H9 (cell line): ENCODE data around the gene S1PR2. TPM values are rescaled to one million over a fixed set of nuclear protein-coding genes. Genes with fewer than 3 reads are reported as not detected.
"Not testable (repeated sequence)": the region's sequence is repeated elsewhere in the genome, so short reads cannot be mapped to it uniquely, and the experiment has no call there.

ENCODE experiments used
- DNase-seq: peaks from one replicate; pipeline ENCODE4 v3.0.0-alpha.2; 2017
- H2AFZ ChIP-seq: one replicate; pipeline ENCODE4 v1.6.1; 2013; ENCODE audit warnings: mild to moderate bottlenecking, low read length, control low read depth, moderate library complexity
- H2AK5ac ChIP-seq: 2 replicates; pipeline ENCODE4 v1.6.1; 2013; ENCODE audit warnings: low read length, control low read depth, mixed read lengths; ENCODE audit not compliant: insufficient read length
- H2BK120ac ChIP-seq: one replicate; pipeline ENCODE4 v1.6.1; 2013; ENCODE audit warnings: low read depth, mild to moderate bottlenecking, low read length, control low read depth, inconsistent platforms; ENCODE audit not compliant: poor library complexity, severe bottlenecking
- H2BK12ac ChIP-seq: 2 replicates; pipeline ENCODE4 v1.6.1; 2013; ENCODE audit warnings: low read length, control low read depth, mixed read lengths, low read depth; ENCODE audit not compliant: insufficient read length
- H2BK15ac ChIP-seq: 2 replicates; pipeline ENCODE4 v1.6.1; 2013; ENCODE audit warnings: low read depth, low read length, control low read depth
- H2BK20ac ChIP-seq: one replicate; pipeline ENCODE4 v1.6.1; 2013; ENCODE audit warnings: low read depth, mild to moderate bottlenecking, low read length, control low read depth, inconsistent platforms; ENCODE audit not compliant: poor library complexity, severe bottlenecking
- H2BK5ac ChIP-seq: 2 replicates; pipeline ENCODE4 v1.6.1; 2013; ENCODE audit warnings: low read length, control low read depth, mixed read lengths; ENCODE audit not compliant: insufficient read length
- H3K14ac ChIP-seq: 2 replicates; pipeline ENCODE4 v1.6.1; 2013; ENCODE audit warnings: low read length, control low read depth; ENCODE audit not compliant: insufficient read depth
- H3K18ac ChIP-seq: 2 replicates; pipeline ENCODE4 v1.6.1; 2013; ENCODE audit warnings: low read depth, mild to moderate bottlenecking, mixed read lengths, low read length, control low read depth; ENCODE audit not compliant: insufficient read length
- H3K23ac ChIP-seq: 2 replicates; pipeline ENCODE4 v1.6.1; 2013; ENCODE audit warnings: low read length, control low read depth, mixed read lengths, low read depth; ENCODE audit not compliant: insufficient read length
- H3K23me2 ChIP-seq: 2 replicates; pipeline ENCODE4 v1.6.1; 2013; ENCODE audit warnings: low read depth, mild to moderate bottlenecking, mixed read lengths, low read length, control low read depth; ENCODE audit not compliant: insufficient read length, poor library complexity, severe bottlenecking
- H3K27ac ChIP-seq: 2 replicates; pipeline ENCODE4 v1.5.1; 2013; ENCODE audit warnings: low read length, control low read depth, mixed read lengths, low read depth; ENCODE audit not compliant: insufficient read length
- H3K27me3 ChIP-seq: 2 replicates; pipeline ENCODE4 v1.6.1; 2013; ENCODE audit warnings: low read length, control low read depth, inconsistent platforms; ENCODE audit not compliant: insufficient read depth
- H3K4ac ChIP-seq: 2 replicates; pipeline ENCODE4 v1.6.1; 2013; ENCODE audit warnings: low read depth, mild to moderate bottlenecking, control low read depth, inconsistent platforms, low read length, moderate library complexity
- H3K4me1 ChIP-seq: 2 replicates; pipeline ENCODE4 v1.6.1; 2013; ENCODE audit warnings: low read length, control low read depth, inconsistent platforms; ENCODE audit not compliant: insufficient read depth
- H3K4me2 ChIP-seq: 2 replicates; pipeline ENCODE4 v1.6.1; 2013; ENCODE audit warnings: low read length, control low read depth, mixed read lengths; ENCODE audit not compliant: insufficient read length, insufficient read depth
- H3K56ac ChIP-seq: 2 replicates; pipeline ENCODE4 v1.6.1; 2013; ENCODE audit warnings: low read depth, mild to moderate bottlenecking, mixed read lengths, low read length, control low read depth; ENCODE audit not compliant: insufficient read length
- H3K79me1 ChIP-seq: 2 replicates; pipeline ENCODE4 v1.6.1; 2013; ENCODE audit warnings: low read depth, mild to moderate bottlenecking, moderate library complexity, low read length, control low read depth, inconsistent platforms; ENCODE audit not compliant: insufficient read depth, poor library complexity, severe bottlenecking
- H3K79me2 ChIP-seq: 2 replicates; pipeline ENCODE4 v1.6.1; 2013; ENCODE audit warnings: low read length, control low read depth, inconsistent platforms; ENCODE audit not compliant: insufficient read depth
- H3K9ac ChIP-seq: 2 replicates; pipeline ENCODE4 v1.6.1; 2013; ENCODE audit warnings: low read length, control low read depth, mixed read lengths; ENCODE audit not compliant: insufficient read length; ENCODE audit errors: extremely low read depth
- H3K9me3 ChIP-seq: one replicate; pipeline ENCODE4 v1.6.1; 2013; ENCODE audit warnings: low read depth, low read length, inconsistent platforms; ENCODE audit not compliant: control insufficient read depth
- H3T11ph ChIP-seq: one replicate; pipeline ENCODE4 v1.6.1; 2013; ENCODE audit warnings: mild to moderate bottlenecking, low read length, control low read depth, inconsistent platforms
- H4K20me1 ChIP-seq: one replicate; pipeline ENCODE4 v1.6.1; 2013; ENCODE audit not compliant: control insufficient read depth, insufficient read length, insufficient read depth
- H4K5ac ChIP-seq: 2 replicates; pipeline ENCODE4 v1.6.1; 2013; ENCODE audit warnings: low read depth, mild to moderate bottlenecking, mixed read lengths, low read length, control low read depth; ENCODE audit not compliant: insufficient read length
- H4K8ac ChIP-seq: replicated peaks from 2 replicates; pipeline ENCODE4 v1.6.1; 2013; ENCODE audit warnings: low read length, control low read depth, mixed read lengths, low read depth; ENCODE audit not compliant: insufficient read length
- H4K91ac ChIP-seq: 2 replicates; pipeline ENCODE4 v1.6.1; 2013; ENCODE audit warnings: low read depth, mild to moderate bottlenecking, moderate library complexity, mixed read lengths, low read length, control low read depth; ENCODE audit not compliant: insufficient read length
- H3K27ac Mint-ChIP-seq, 3 experiments: 2 replicates in 2 of 3; 3 replicates in 1 of 3; pipeline ENCODE4 v1.8.0; 2020 to 2021; ENCODE audit warnings: mixed read lengths in 3 of 3, mild to moderate bottlenecking in 1 of 3, moderate library complexity in 1 of 3
- H3K27me3 Mint-ChIP-seq: 2 replicates; pipeline ENCODE4 v1.8.0; 2021; ENCODE audit warnings: low read depth, mild to moderate bottlenecking, moderate library complexity, mixed read lengths
- H3K36me3 Mint-ChIP-seq, 3 experiments: 2 replicates in 2 of 3; 3 replicates in 1 of 3; pipeline ENCODE4 v1.8.0; 2020 to 2021; ENCODE audit warnings: low read depth in 3 of 3, mixed read lengths in 3 of 3; ENCODE audit not compliant: insufficient read depth in 1 of 3
- H3K4me1 Mint-ChIP-seq, 2 experiments: 2 replicates each; pipeline ENCODE4 v1.8.0; 2020; ENCODE audit warnings: mixed read lengths in 2 of 2
- H3K4me3 Mint-ChIP-seq, 2 experiments: 2 replicates in 1 of 2; 3 replicates in 1 of 2; pipeline ENCODE4 v1.8.0; 2020 to 2021; ENCODE audit warnings: mild to moderate bottlenecking in 2 of 2, mixed read lengths in 2 of 2, moderate library complexity in 1 of 2
- H3K9me3 Mint-ChIP-seq, 2 experiments: 2 replicates in 1 of 2; 3 replicates in 1 of 2; pipeline ENCODE4 v1.8.0; 2020; ENCODE audit warnings: mild to moderate bottlenecking in 2 of 2, mixed read lengths in 2 of 2, moderate library complexity in 1 of 2
- CTCF ChIP-seq: fragments of 200-600 bp; sonication (generic); conservative IDR thresholded peaks from 3 replicates; pipeline ENCODE4 v1.8.0; 2021; ENCODE audit warnings: antibody characterized with exemption, mild to moderate bottlenecking
- WGBS: extraction: QIAGEN DNeasy Blood & Tissue Kit; methylation state at CpG from one replicate; pipeline ENCODE4 v1.1.7; 2013; ENCODE audit warnings: missing lambda C conversion rate, low lambda C conversion rate, mixed read lengths; ENCODE audit not compliant: insufficient read length; ENCODE audit errors: extremely low coverage; 5-methylcytosine and 5-hydroxymethylcytosine counted together
- total RNA-seq: library from RNA; stranded (reverse); gene quantifications from 2 replicates; pipeline ENCODE4 v1.2.1, GENCODE V29; 2021

Gene S1PR2
- total RNA-seq, 1 experiment from 2014 or later = 11.5 TPM

- H3K14ac ChIP-seq = no peak overlapping the region
Measured at GRCh38 chr19:10237702-10238101, 6.6 kb upstream of the S1PR2 start.

GRCh38 chr19:10235409-10235808, 4.3 kb upstream of the S1PR2 start:
- whole genome bisulfite sequencing = no CpG with 5 or more reads among the region's 7 CpGs
- H2BK15ac ChIP-seq = not testable (repeated sequence)

More at GRCh38 chr19:10237702-10238101, 6.6 kb upstream of the S1PR2 start:
- no peaks in the 10 kb centered on the region for H3K9me3 ChIP-seq
- no peak overlapping the region for H2BK5ac ChIP-seq
- Mint-ChIP-seq H3K4me1 (peaks cover 4 to 10% of the 10 kb centered on the region in 2 experiments; a peak in 3 of 4 replicates), H3K27ac (peak overlapping the region in 1 of 3 experiments; percentile 79; a peak in 1 of 7 replicates), H3K4me3 (no peak overlapping the region), H3K36me3 (no peaks in the 10 kb centered on the region), H3K27me3 (no peaks in the 10 kb centered on the region), H3K9me3 (no peaks in the 10 kb centered on the region; a peak in 1 of 5 replicates)
- no peak overlapping the region for H4K91ac ChIP-seq
- H2BK120ac ChIP-seq = no peak overlapping the region
- H3K27ac ChIP-seq = no peak overlapping the region
- no peaks in the 10 kb centered on the region for H4K20me1 ChIP-seq
- no peaks in the 10 kb centered on the region for H3K79me2 ChIP-seq
- DNase-seq = no peak
- H2BK20ac ChIP-seq = no peak overlapping the region
- no peak overlapping the region for H3K4ac ChIP-seq
- no CpG with 5 or more reads among the region's 6 CpGs for WGBS
- H4K8ac ChIP-seq = no peak overlapping the region
- TF ChIP-seq CTCF = no peak
- no peak overlapping the region for H3K18ac ChIP-seq
- no peaks in the 10 kb centered on the region for H3K23me2 ChIP-seq
- no peak overlapping the region for H3K56ac ChIP-seq
- H3K4me1 ChIP-seq = no peaks in the 10 kb centered on the region
- no peak overlapping the region for H3K4me2 ChIP-seq
- no peak overlapping the region for H2AFZ ChIP-seq
- no peak overlapping the region for H2AK5ac ChIP-seq
- no peak overlapping the region for H2BK15ac ChIP-seq
- H3T11ph ChIP-seq = no peak overlapping the region
- no peak overlapping the region for H4K5ac ChIP-seq
- H2BK12ac ChIP-seq = no peak overlapping the region
- H3K9ac ChIP-seq = no peak overlapping the region
- H3K23ac ChIP-seq = no peak overlapping the region
- H3K79me1 ChIP-seq = no peaks in the 10 kb centered on the region
- no peaks in the 10 kb centered on the region for H3K27me3 ChIP-seq

More at GRCh38 chr19:10235409-10235808, 4.3 kb upstream of the S1PR2 start:
- not testable (repeated sequence) for H2AFZ ChIP-seq, H3K18ac ChIP-seq, H3K79me1 ChIP-seq, H3K27ac ChIP-seq, H3K79me2 ChIP-seq, H3K4me2 ChIP-seq, H2BK20ac ChIP-seq, H3K23ac ChIP-seq, H2BK5ac ChIP-seq, H3K14ac ChIP-seq, H4K5ac ChIP-seq, H3K4ac ChIP-seq, DNase-seq, H3K27me3 Mint-ChIP-seq, H4K8ac ChIP-seq, H3K23me2 ChIP-seq, H3K56ac ChIP-seq, H3K9me3 ChIP-seq, H3K9ac ChIP-seq, H3K4me3 Mint-ChIP-seq, H3K9me3 Mint-ChIP-seq, H4K91ac ChIP-seq, H3T11ph ChIP-seq, H2BK120ac ChIP-seq, H2AK5ac ChIP-seq, H3K36me3 Mint-ChIP-seq, H3K4me1 ChIP-seq, H3K27me3 ChIP-seq, H2BK12ac ChIP-seq, H4K20me1 ChIP-seq
- peaks cover 4 to 13% of the 10 kb centered on the region in 2 experiments; a peak in 3 of 4 replicates for H3K4me1 Mint-ChIP-seq
- peak overlapping the region in 1 of 3 experiments; percentile 18; a peak in 1 of 7 replicates for H3K27ac Mint-ChIP-seq
